ENCODE data around the gene ADAMTS17.

Gene ADAMTS17

GRCh38 chr15:100341750-100342560 lies at the start of gene ADAMTS17:
TSS of gene ADAMTS17 (minus strand) at chr15:100341975. CDS start at chr15:100341899, 76 bp downstream.
- peak; percentile 95 for DNase-seq (ENCODE audit: low read depth)

- DNase-seq (ENCODE audit: low read depth): no peak
Measured at GRCh38 chr15:100385300-100386050, 43.7 kb upstream of the ADAMTS17 start.

- no peak for DNase-seq (ENCODE audit: low read depth)
Measured at GRCh38 chr15:100384108-100384410, 42.3 kb upstream of the ADAMTS17 start.

- no peak for DNase-seq (ENCODE audit: low read depth)
Measured at GRCh38 chr15:100383302-100384107, 41.7 kb upstream of the ADAMTS17 start.

- no peak for DNase-seq (ENCODE audit: low read depth)
Measured at GRCh38 chr15:100373942-100374341, 32.2 kb upstream of the ADAMTS17 start.

GRCh38 chr15:100373120-100373896 lies 31.5 kb upstream of the ADAMTS17 start:
- DNase-seq (ENCODE audit: low read depth): no peak

- no peak for DNase-seq (ENCODE audit: low read depth)
Measured at GRCh38 chr15:100372739-100373119, 31.0 kb upstream of the ADAMTS17 start.

- DNase-seq (ENCODE audit: low read depth): no peak
Measured at GRCh38 chr15:100355342-100355741, 13.6 kb upstream of the ADAMTS17 start.

GRCh38 chr15:100353449-100353848 lies 11.7 kb upstream of the ADAMTS17 start:
- no peak for DNase-seq (ENCODE audit: low read depth)

GRCh38 chr15:100350434-100351226 lies 8.9 kb upstream of the ADAMTS17 start:
- no peak for DNase-seq (ENCODE audit: low read depth)

- DNase-seq (ENCODE audit: low read depth): peak; percentile 75
Measured at GRCh38 chr15:100349696-100350433, 8.1 kb upstream of the ADAMTS17 start.

- no peak for DNase-seq (ENCODE audit: low read depth)
Measured at GRCh38 chr15:100349321-100349695, 7.5 kb upstream of the ADAMTS17 start.

- DNase-seq (ENCODE audit: low read depth): no peak
Measured at GRCh38 chr15:100348578-100348977, 6.8 kb upstream of the ADAMTS17 start.

- no peak for DNase-seq (ENCODE audit: low read depth)
Measured at GRCh38 chr15:100346866-100347512, 5.2 kb upstream of the ADAMTS17 start.

- DNase-seq (ENCODE audit: low read depth): no peak
Measured at GRCh38 chr15:100345438-100345837, 3.7 kb upstream of the ADAMTS17 start.

GRCh38 chr15:100343251-100343650 lies 1.5 kb upstream of the ADAMTS17 start:
- DNase-seq (ENCODE audit: low read depth): no peak

GRCh38 chr15:100341239-100341749 lies 481 bp downstream of the ADAMTS17 start:
- no peak for DNase-seq (ENCODE audit: low read depth)

- DNase-seq (ENCODE audit: low read depth): no peak
Measured at GRCh38 chr15:100340721-100341238, 995 bp downstream of the ADAMTS17 start.

- DNase-seq (ENCODE audit: low read depth): no peak
Measured at GRCh38 chr15:100339999-100340398, 1.8 kb downstream of the ADAMTS17 start.
